ENCODE results near the gene B4GALNT4. TPM values are rescaled to one million over a fixed set of nuclear protein-coding genes. Genes with fewer than 3 reads are reported as not detected.

The B4GALNT4 gene
- total RNA-seq, 1 experiment from 2014 or later = 88.0 TPM

- POLR2A ChIA-PET = interaction anchor here (0.6 to 1.0 kb wide), 4 partner anchors 10 to 143 kb away, joined by 3 to 4 read pairs (median 3); partner anchors contain the start of gene LRRC56
- H3K36me3 Mint-ChIP-seq = peaks cover 8% of the 10 kb centered on the region
- peaks cover 6% of the 10 kb centered on the region for H3K4me1 Mint-ChIP-seq
- peak within 1 kb of the TSS; percentile 63 for H3K4me3 Mint-ChIP-seq
- TF ChIP-seq ZNF423 (CRISPR knock-in tag; IDR thresholded peaks at IDR 0.05) (peak; percentile 54; the same call in 1 of the 2 replicates), ZBTB21 (CRISPR knock-in tag; IDR thresholded peaks at IDR 0.05; ENCODE audit: borderline replicate concordance) (no peak), FOXP1 (CRISPR knock-in tag; IDR thresholded peaks at IDR 0.05; ENCODE audit: borderline replicate concordance) (peak; percentile 56; the same call in 1 of the 2 replicates), ZNF121 (CRISPR knock-in tag; IDR thresholded peaks at IDR 0.05) (peak; percentile 45; the same call in 1 of the 2 replicates), STAT6 (CRISPR knock-in tag; conservative IDR thresholded peaks at IDR 0.05; ENCODE audit: low read depth) (no peak), MAX (CRISPR knock-in tag; IDR thresholded peaks at IDR 0.05) (peak; percentile 55; the same call in 1 of the 2 replicates), SP1 (CRISPR knock-in tag; conservative IDR thresholded peaks at IDR 0.05) (0 out of 2 replicates have a peak, but pooled peaks have one; percentile 54)
- H3K27me3 Mint-ChIP-seq (ENCODE audit: low read depth) = 0 out of 2 replicates have a peak, but pooled peaks cover 2% of the 10 kb centered on the region
- ATAC-seq (peak; percentile 67), DNase-seq (ENCODE audit: low spot score) (peak; percentile 75)
- CTCF ChIA-PET = interaction anchor here (0.5 to 1.1 kb wide), 4 partner anchors 23 to 157 kb away, joined by 3 to 8 read pairs (median 4); no protein-coding TSS in a partner anchor
- peaks cover 3% of the 10 kb centered on the region; the same call in 1 of the 2 replicates for H3K9me3 Mint-ChIP-seq
- 0 out of 2 replicates have a peak within 1 kb of the TSS, but pooled peaks have one; percentile 72 for H3K27ac Mint-ChIP-seq
These were observed 24.9 kb downstream of the B4GALNT4 start, which contains the start of gene PKP3 for GRCh38 chr11:394034-394857. TSS of gene PKP3 (plus strand) at chr11:394209. CDS start at chr11:394293, 84 bp downstream.

GRCh38 chr11:394858-395655, 25.8 kb downstream of the B4GALNT4 start:
- ChIA-PET POLR2A (interaction anchor here (0.9 kb wide), 1 partner anchor 9 kb away, joined by 3 read pairs; no protein-coding TSS in a partner anchor), CTCF (interaction anchor here (0.8 to 1.1 kb wide), 2 partner anchors 22 to 53 kb away, joined by 3 to 6 read pairs; no protein-coding TSS in a partner anchor)
- DNase-seq (ENCODE audit: low spot score) = no peak
- Mint-ChIP-seq H3K4me3 (peak overlapping the region; percentile 63), H3K9me3 (peaks cover 3% of the 10 kb centered on the region; the same call in 1 of the 2 replicates), H3K4me1 (peaks cover 6% of the 10 kb centered on the region), H3K27ac (0 out of 2 replicates have a peak overlapping the region, but pooled peaks have one; percentile 72), H3K36me3 (peaks cover 11% of the 10 kb centered on the region), H3K27me3 (ENCODE audit: low read depth) (peaks cover 8% of the 10 kb centered on the region)
- ATAC-seq = no peak
- TF ChIP-seq NR3C1 (CRISPR knock-in tag; conservative IDR thresholded peaks at IDR 0.05; ENCODE audit: low read depth) = no peak
- no peak for TF ChIP-seq ATF3 (CRISPR knock-in tag; conservative IDR thresholded peaks at IDR 0.05)
- no peak for TF ChIP-seq RORB (CRISPR knock-in tag; IDR thresholded peaks at IDR 0.05)
- TF ChIP-seq ZNF281 (CRISPR knock-in tag; IDR thresholded peaks at IDR 0.05) = no peak
- no peak for TF ChIP-seq ZBTB21 (CRISPR knock-in tag; IDR thresholded peaks at IDR 0.05; ENCODE audit: borderline replicate concordance)
- TF ChIP-seq OVOL2 (CRISPR knock-in tag; IDR thresholded peaks at IDR 0.05; ENCODE audit: borderline replicate concordance) = no peak
- TF ChIP-seq GTF2I (CRISPR knock-in tag; conservative IDR thresholded peaks at IDR 0.05) = no peak
- TF ChIP-seq ZNF512 (CRISPR knock-in tag; IDR thresholded peaks at IDR 0.05; ENCODE audit: borderline replicate concordance) = no peak
- no peak for TF ChIP-seq ZNF219 (CRISPR knock-in tag; IDR thresholded peaks at IDR 0.05; ENCODE audit: borderline replicate concordance)
- no peak for TF ChIP-seq ERG (CRISPR knock-in tag; IDR thresholded peaks at IDR 0.05)
- no peak for TF ChIP-seq AFF4 (CRISPR knock-in tag; IDR thresholded peaks at IDR 0.05; ENCODE audit: borderline replicate concordance)

All from WTC11 (cell line).